Neural progenitor cell (in vitro differentiated cells): Measurements from ENCODE around the gene CKB.

ENCODE experiments used
- EZH2 ChIP-seq: fragments of 200-600 bp; sonication (generic); IDR thresholded peaks from 2 replicates; pipeline ENCODE4 v1.6.1; 2017; ENCODE audit warnings: antibody characterized with exemption, mild to moderate bottlenecking, moderate library complexity
- EZH2phosphoT487 ChIP-seq: fragments of 200-600 bp; sonication (generic); IDR thresholded peaks from 2 replicates; pipeline ENCODE4 v1.6.1; 2017; ENCODE audit warnings: antibody characterized with exemption
- TF ChIP-seq, protein P1 (sequence below): fragments of 200-600 bp; sonication (generic); IDR thresholded peaks from 2 replicates; pipeline ENCODE4 v1.5.1; 2017; ENCODE audit warnings: antibody characterized with exemption, mild to moderate bottlenecking

DNA sequence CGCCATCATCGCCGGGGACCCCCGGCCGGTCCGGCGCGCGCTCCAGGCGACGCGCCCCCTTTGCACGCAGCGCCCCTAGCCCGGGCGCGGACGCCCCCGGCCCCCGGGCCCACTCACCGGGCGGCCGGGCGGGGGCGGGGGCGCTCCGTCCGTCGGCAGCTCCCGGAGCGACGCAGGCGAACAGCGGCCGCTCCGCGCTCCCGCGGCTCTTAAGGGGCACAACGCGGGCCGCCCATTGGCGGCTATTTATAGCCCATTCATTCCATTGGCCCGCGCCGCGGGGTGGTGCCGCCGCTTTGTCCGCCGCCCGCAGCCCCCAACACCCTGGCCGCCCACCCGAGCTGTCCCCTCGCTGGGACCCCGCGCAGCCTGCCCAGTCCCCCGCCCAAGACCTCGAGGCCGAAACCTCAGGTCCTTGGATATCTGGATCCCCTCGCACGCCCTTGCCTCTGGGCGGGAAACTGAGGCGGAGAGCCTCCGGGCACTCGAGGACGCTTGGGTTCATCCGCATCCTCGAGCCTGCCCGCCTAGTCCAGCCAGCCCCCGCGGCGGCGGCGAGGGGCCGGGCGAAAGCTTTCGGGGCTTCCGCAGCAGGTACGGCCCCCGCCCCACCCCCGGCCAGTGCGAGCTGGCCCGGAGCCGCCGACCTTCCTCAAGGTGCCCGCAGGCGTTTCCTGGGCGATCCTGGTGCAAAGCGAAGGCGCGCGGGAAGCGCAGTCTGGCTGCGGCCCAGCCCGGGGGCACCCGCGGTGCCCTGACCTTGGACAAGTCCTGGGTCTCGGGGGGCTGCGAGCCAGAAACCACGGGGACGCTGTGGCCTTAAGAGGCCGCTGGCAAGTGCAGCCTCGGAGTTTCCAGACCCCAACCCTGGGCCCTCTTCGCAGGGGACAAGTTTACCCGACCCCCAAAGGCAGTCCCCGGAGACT, at the start of gene CKB:
- TF ChIP-seq, protein P1, sequence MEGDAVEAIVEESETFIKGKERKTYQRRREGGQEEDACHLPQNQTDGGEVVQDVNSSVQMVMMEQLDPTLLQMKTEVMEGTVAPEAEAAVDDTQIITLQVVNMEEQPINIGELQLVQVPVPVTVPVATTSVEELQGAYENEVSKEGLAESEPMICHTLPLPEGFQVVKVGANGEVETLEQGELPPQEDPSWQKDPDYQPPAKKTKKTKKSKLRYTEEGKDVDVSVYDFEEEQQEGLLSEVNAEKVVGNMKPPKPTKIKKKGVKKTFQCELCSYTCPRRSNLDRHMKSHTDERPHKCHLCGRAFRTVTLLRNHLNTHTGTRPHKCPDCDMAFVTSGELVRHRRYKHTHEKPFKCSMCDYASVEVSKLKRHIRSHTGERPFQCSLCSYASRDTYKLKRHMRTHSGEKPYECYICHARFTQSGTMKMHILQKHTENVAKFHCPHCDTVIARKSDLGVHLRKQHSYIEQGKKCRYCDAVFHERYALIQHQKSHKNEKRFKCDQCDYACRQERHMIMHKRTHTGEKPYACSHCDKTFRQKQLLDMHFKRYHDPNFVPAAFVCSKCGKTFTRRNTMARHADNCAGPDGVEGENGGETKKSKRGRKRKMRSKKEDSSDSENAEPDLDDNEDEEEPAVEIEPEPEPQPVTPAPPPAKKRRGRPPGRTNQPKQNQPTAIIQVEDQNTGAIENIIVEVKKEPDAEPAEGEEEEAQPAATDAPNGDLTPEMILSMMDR: no peak
- peak; percentile 78 for TF ChIP-seq EZH2
- TF ChIP-seq EZH2phosphoT487: peak; percentile 46
